Progenitor cell of endocrine pancreas (in vitro differentiated cells): Measurements from ENCODE around the gene BLTP3A. TPM values are rescaled to one million over a fixed set of nuclear protein-coding genes. Genes with fewer than 3 reads are reported as not detected.

ENCODE experiments used
- DNase-seq: peaks from one replicate; pipeline ENCODE4 v3.0.0; 2021; ENCODE audit warnings: low spot score; ENCODE audit not compliant: unreplicated experiment
- H3K27ac Mint-ChIP-seq: 2 replicates; pipeline ENCODE4 v1.8.0; 2021; ENCODE audit warnings: mild to moderate bottlenecking, moderate library complexity, mixed read lengths
- H3K27me3 Mint-ChIP-seq: 2 replicates; pipeline ENCODE4 v1.8.0; 2021; ENCODE audit warnings: mixed read lengths
- H3K36me3 Mint-ChIP-seq: 2 replicates; pipeline ENCODE4 v1.8.0; 2022; ENCODE audit warnings: mixed read lengths; ENCODE audit not compliant: insufficient read depth
- H3K4me1 Mint-ChIP-seq: 2 replicates; pipeline ENCODE4 v1.8.0; 2021; ENCODE audit warnings: low read depth, mixed read lengths
- H3K4me3 Mint-ChIP-seq: 2 replicates; pipeline ENCODE4 v1.8.0; 2021; ENCODE audit warnings: low read depth, mild to moderate bottlenecking, moderate library complexity, mixed read lengths
- H3K9me3 Mint-ChIP-seq: 2 replicates; pipeline ENCODE4 v1.8.0; 2021; ENCODE audit warnings: low read depth, mixed read lengths
- CTCF ChIP-seq: fragments of 200-600 bp; sonication (generic); IDR thresholded peaks from one replicate; pipeline ENCODE4 v1.5.0; 2021; ENCODE audit warnings: antibody characterized with exemption, mild to moderate bottlenecking; ENCODE audit not compliant: unreplicated experiment
- total RNA-seq: library from RNA; stranded (reverse); gene quantifications from 2 replicates; pipeline ENCODE4 v1.2.1, GENCODE V29; 2021

Gene BLTP3A
- total RNA-seq, 1 donor from 2014 or later, result 21.5 TPM

- peaks cover 10% of the 10 kb centered on the region for H3K4me1 Mint-ChIP-seq
- no peak for DNase-seq
- no peaks in the 10 kb centered on the region for H3K36me3 Mint-ChIP-seq
- H3K27ac Mint-ChIP-seq, result no peak overlapping the region
- TF ChIP-seq CTCF, result no peak
- H3K4me3 Mint-ChIP-seq, result no peak overlapping the region
- no peaks in the 10 kb centered on the region for H3K27me3 Mint-ChIP-seq
- peaks cover 4% of the 10 kb centered on the region for H3K9me3 Mint-ChIP-seq
These were observed 3.8 kb upstream of the BLTP3A start for GRCh38 chr6:34788111-34788510.

- DNase-seq, result peak; percentile 34
- Mint-ChIP-seq H3K27me3 (no peaks in the 10 kb centered on the region), H3K4me1 (peaks cover 22% of the 10 kb centered on the region), H3K27ac (peak overlapping the region; percentile 99), H3K36me3 (no peaks in the 10 kb centered on the region), H3K4me3 (peak overlapping the region; percentile 96), H3K9me3 (peaks cover 4% of the 10 kb centered on the region)
- peak; percentile 34 for TF ChIP-seq CTCF
These were observed 651 bp upstream of the BLTP3A start for GRCh38 chr6:34791164-34791700.

GRCh38 chr6:34792605-34793500 lies 970 bp downstream of the BLTP3A start:
- peaks cover under 1% of the 10 kb centered on the region for H3K36me3 Mint-ChIP-seq
- peaks cover 22% of the 10 kb centered on the region for H3K4me1 Mint-ChIP-seq
- no peak for DNase-seq
- TF ChIP-seq CTCF, result no peak
- peak overlapping the region; percentile 99 for H3K27ac Mint-ChIP-seq
- peak overlapping the region; percentile 96 for H3K4me3 Mint-ChIP-seq
- no peaks in the 10 kb centered on the region for H3K9me3 Mint-ChIP-seq
- H3K27me3 Mint-ChIP-seq, result no peaks in the 10 kb centered on the region

GRCh38 chr6:34793877-34794276 lies 2.0 kb downstream of the BLTP3A start:
- no peaks in the 10 kb centered on the region for H3K9me3 Mint-ChIP-seq
- peaks cover 22% of the 10 kb centered on the region for H3K4me1 Mint-ChIP-seq
- TF ChIP-seq CTCF, result no peak
- DNase-seq, result no peak
- H3K4me3 Mint-ChIP-seq, result peak overlapping the region; percentile 96
- peaks cover 1% of the 10 kb centered on the region for H3K36me3 Mint-ChIP-seq
- H3K27me3 Mint-ChIP-seq, result no peaks in the 10 kb centered on the region
- no peak overlapping the region for H3K27ac Mint-ChIP-seq

GRCh38 chr6:34795836-34796425 lies 4.0 kb downstream of the BLTP3A start:
- H3K4me1 Mint-ChIP-seq, result peaks cover 24% of the 10 kb centered on the region
- no peaks in the 10 kb centered on the region for H3K27me3 Mint-ChIP-seq
- H3K4me3 Mint-ChIP-seq, result no peak overlapping the region
- no peak for TF ChIP-seq CTCF
- peak overlapping the region; percentile 4 for H3K27ac Mint-ChIP-seq
- no peaks in the 10 kb centered on the region for H3K9me3 Mint-ChIP-seq
- peaks cover 1% of the 10 kb centered on the region for H3K36me3 Mint-ChIP-seq
- DNase-seq, result no peak
